GM21381 (cell line): ENCODE results near the gene RPL7L1.
"Not testable (repeated sequence)": the region's sequence is repeated elsewhere in the genome, so short reads cannot be mapped to it uniquely, and the experiment has no call there.

Source experiments
- ATAC-seq: cut with Tn5 transposase; IDR thresholded peaks from one replicate; pipeline ENCODE4 v1.9.1; 2021; ENCODE audit warnings: mild to moderate bottlenecking, moderate library complexity; ENCODE audit not compliant: unreplicated experiment

The RPL7L1 gene

GRCh38 chr6:42890311-42891198, 11.1 kb downstream of the RPL7L1 start:
- peak; percentile 89 for ATAC-seq

GRCh38 chr6:42891199-42891722, 11.8 kb downstream of the RPL7L1 start:
- no peak for ATAC-seq

GRCh38 chr6:42894041-42894828, 14.8 kb downstream of the RPL7L1 start:
- ATAC-seq = not testable (repeated sequence)

GRCh38 chr6:42896178-42896719, 16.8 kb downstream of the RPL7L1 start:
- no peak for ATAC-seq

- no peak for ATAC-seq
Measured at GRCh38 chr6:42898891-42899361, 19.5 kb downstream of the RPL7L1 start.

- ATAC-seq = no peak
Measured at GRCh38 chr6:42899871-42900270, 20.5 kb downstream of the RPL7L1 start.

GRCh38 chr6:42901538-42901957, 22.1 kb downstream of the RPL7L1 start:
- peak; percentile 69 for ATAC-seq

- ATAC-seq = not testable (repeated sequence)
Measured at GRCh38 chr6:42902429-42903263, 23.2 kb downstream of the RPL7L1 start.

GRCh38 chr6:42904467-42904866, 25.1 kb downstream of the RPL7L1 start:
- no peak for ATAC-seq

GRCh38 chr6:42907336-42907735, 27.9 kb downstream of the RPL7L1 start:
- ATAC-seq = no peak

- no peak for ATAC-seq
Measured at GRCh38 chr6:42909835-42910234, 30.4 kb downstream of the RPL7L1 start.

GRCh38 chr6:42911171-42912021, 32.0 kb downstream of the RPL7L1 start:
- ATAC-seq = no peak

GRCh38 chr6:42914546-42914945, 35.1 kb downstream of the RPL7L1 start:
- ATAC-seq = no peak

GRCh38 chr6:42915732-42916131, 36.3 kb downstream of the RPL7L1 start, which contains the start of gene PTCRA:
PTCRA (plus strand) TSS chr6:42916053; CDS start chr6:42916070, 17 bp downstream.
- no peak for ATAC-seq

GRCh38 chr6:42916288-42916687, 36.9 kb downstream of the RPL7L1 start:
- no peak for ATAC-seq

- no peak for ATAC-seq
Measured at GRCh38 chr6:42921801-42922200, 42.4 kb downstream of the RPL7L1 start.

GRCh38 chr6:42923666-42924065, 44.2 kb downstream of the RPL7L1 start:
- no peak for ATAC-seq

- no peak for ATAC-seq
Measured at GRCh38 chr6:42925248-42925857, 45.9 kb downstream of the RPL7L1 start.
